GM23248 (cell line): ENCODE data around the gene FARP1. TPM values are rescaled to one million over a fixed set of nuclear protein-coding genes. Genes with fewer than 3 reads are reported as not detected.

ENCODE experiments used
- DNase-seq: peaks from one replicate; pipeline ENCODE4 v3.0.0-alpha.2; 2015
- H2AFZ ChIP-seq: fragments of 200-600 bp; sonication (generic); 2 replicates; pipeline ENCODE4 v1.6.1; 2016; ENCODE audit warnings: antibody characterized with exemption
- H3F3A ChIP-seq: fragments of 200-600 bp; sonication (generic); 2 replicates; pipeline ENCODE4 v1.6.1; 2016; ENCODE audit warnings: mild to moderate bottlenecking, antibody characterized with exemption, mixed run types; ENCODE audit not compliant: insufficient read depth
- H3K27ac ChIP-seq: fragments of 200-600 bp; sonication (generic); 2 replicates; pipeline ENCODE4 v1.5.1; 2016; ENCODE audit warnings: mild to moderate bottlenecking
- H3K27me3 ChIP-seq: fragments of 200-600 bp; sonication (generic); replicated peaks from 2 replicates; pipeline ENCODE4 v1.6.1; 2016; ENCODE audit warnings: mild to moderate bottlenecking; ENCODE audit not compliant: insufficient read depth
- H3K36me3 ChIP-seq: fragments of 200-600 bp; sonication (generic); 2 replicates; pipeline ENCODE4 v1.6.1; 2016; ENCODE audit warnings: low read depth, mild to moderate bottlenecking
- H3K4me1 ChIP-seq: fragments of 200-600 bp; sonication (generic); 2 replicates; pipeline ENCODE4 v1.6.1; 2016; ENCODE audit warnings: mild to moderate bottlenecking; ENCODE audit not compliant: insufficient read depth
- H3K4me2 ChIP-seq: fragments of 200-600 bp; sonication (generic); one replicate; pipeline ENCODE4 v1.6.1; 2016; ENCODE audit warnings: mild to moderate bottlenecking; ENCODE audit not compliant: unreplicated experiment
- H3K4me3 ChIP-seq: fragments of 200-600 bp; sonication (generic); 2 replicates; pipeline ENCODE4 v1.5.1; 2016; ENCODE audit warnings: mild to moderate bottlenecking
- H3K79me2 ChIP-seq: fragments of 200-600 bp; sonication (generic); 2 replicates; pipeline ENCODE4 v1.6.1; 2016; ENCODE audit warnings: mild to moderate bottlenecking; ENCODE audit not compliant: insufficient read depth
- H3K9ac ChIP-seq: fragments of 200-600 bp; sonication (generic); 2 replicates; pipeline ENCODE4 v1.6.1; 2016; ENCODE audit warnings: mild to moderate bottlenecking
- H3K9me2 ChIP-seq: fragments of 200-600 bp; sonication (generic); 2 replicates; pipeline ENCODE4 v1.6.1; 2016; ENCODE audit warnings: mixed run types, mild to moderate bottlenecking, moderate library complexity; ENCODE audit not compliant: insufficient read depth
- H3K9me3 ChIP-seq: fragments of 200-600 bp; sonication (generic); one replicate; pipeline ENCODE4 v1.6.1; 2017; ENCODE audit warnings: low read depth
- H4K20me1 ChIP-seq: fragments of 200-600 bp; sonication (generic); 2 replicates; pipeline ENCODE4 v1.6.0; 2016; ENCODE audit not compliant: insufficient read depth
- EZH2 ChIP-seq: fragments of 200-600 bp; sonication (generic); IDR thresholded peaks from 2 replicates; pipeline ENCODE4 v1.6.1; 2018; ENCODE audit warnings: antibody characterized with exemption, mild to moderate bottlenecking; ENCODE audit not compliant: insufficient read depth, poor library complexity, severe bottlenecking
- EZH2phosphoT487 ChIP-seq: fragments of 200-600 bp; sonication (generic); IDR thresholded peaks from 2 replicates; pipeline ENCODE4 v1.6.1; 2018; ENCODE audit warnings: antibody characterized with exemption, moderate library complexity, mild to moderate bottlenecking, low read depth; ENCODE audit not compliant: insufficient read depth
- WGBS, 2 experiments: methylation state at CpG; one replicate each; pipeline ENCODE4 v1.1.6; 2015 to 2017; ENCODE audit warnings: low lambda C conversion rate in 2 of 2, low coverage in 1 of 2; ENCODE audit errors: missing lambda C conversion rate in 2 of 2; 5-methylcytosine and 5-hydroxymethylcytosine counted together
- in situ Hi-C: fragments of 300-500 bp; cut with MboI; formaldehyde crosslinking; loops from 2 replicates; pipeline ENCODE4 v1.15.0; 2020
- polyA plus RNA-seq: library from polyadenylated mRNA; unstranded; fragments of >200 nt; fragmentation: Nextera tagmentation; extraction: Ambion mirVana; gene quantifications from 2 replicates; pipeline ENCODE4 v1.2.1, GENCODE V29; 2016
- total RNA-seq: library from RNA; depleted of rRNA; stranded (reverse); fragments of >200 nt; shearing (Covaris generic); gene quantifications from 2 replicates; pipeline ENCODE4 v1.2.3, GENCODE V29; 2014

Gene FARP1
- total and polyA plus RNA-seq, 2 experiments from 2014 or later = 53.7 to 56.6 TPM

- Histone ChIP-seq H3K9me2 (no peaks in the 10 kb centered on the region), H2AFZ (no peak overlapping the region), H3K4me2 (peak overlapping the region; percentile 75), H3K27me3 (no peaks in the 10 kb centered on the region), H3K9ac (peak overlapping the region; percentile 49), H3K4me1 (peaks cover 17% of the 10 kb centered on the region), H3K79me2 (peaks cover 22% of the 10 kb centered on the region), H3K4me3 (peak overlapping the region; percentile 49), H4K20me1 (no peaks in the 10 kb centered on the region), H3F3A (peaks cover 19% of the 10 kb centered on the region), H3K9me3 (no peaks in the 10 kb centered on the region), H3K27ac (peak overlapping the region; percentile 67), H3K36me3 (no peaks in the 10 kb centered on the region; the same call in 1 of the 2 replicates)
- in situ Hi-C loops = no loop called here
- TF ChIP-seq EZH2 (no peak), EZH2phosphoT487 (no peak)
- DNase-seq = peak; percentile 91
- WGBS, 2 experiments = 10 to 12% methylated on average over 16 of the region's 16 CpGs
Measured at GRCh38 chr13:98370806-98371515, 228.1 kb downstream of the FARP1 start.

DNA sequence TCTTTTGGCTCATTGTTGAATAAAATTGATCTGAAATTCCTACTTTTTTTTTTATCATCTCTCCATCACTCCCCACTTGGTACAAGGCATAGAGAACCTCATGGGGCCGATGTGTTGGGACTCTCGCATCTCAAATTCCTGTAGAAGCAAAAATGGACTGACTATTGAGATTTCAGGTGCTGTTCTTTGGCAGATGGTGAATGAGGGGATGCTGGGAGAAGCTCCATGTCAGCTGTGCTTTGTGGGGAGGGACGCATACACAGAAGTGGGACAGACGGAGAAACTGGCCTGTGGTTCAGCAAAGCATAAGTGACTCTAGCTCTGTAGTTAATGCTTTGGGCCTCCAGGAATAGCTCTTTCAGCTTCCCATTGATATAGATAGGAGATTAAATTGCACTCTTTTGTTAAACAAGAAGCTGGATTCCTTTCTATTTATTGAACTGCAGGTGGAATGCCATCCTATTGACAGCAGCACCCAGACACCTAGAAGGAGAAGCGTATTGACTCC, 228.7 kb downstream of the FARP1 start:
- H3K9me3 ChIP-seq = no peaks in the 10 kb centered on the region
- no peaks in the 10 kb centered on the region; the same call in 1 of the 2 replicates for H3K36me3 ChIP-seq
- 63 to 64% methylated on average over 5 of the region's 5 CpGs for WGBS, 2 experiments
- H3K4me3 ChIP-seq = peak overlapping the region; percentile 49
- no peaks in the 10 kb centered on the region for H3K27me3 ChIP-seq
- in situ Hi-C loops = no loop called here
- H2AFZ ChIP-seq = no peak overlapping the region
- H3F3A ChIP-seq = peaks cover 19% of the 10 kb centered on the region
- peak overlapping the region; percentile 67 for H3K27ac ChIP-seq
- peaks cover 28% of the 10 kb centered on the region for H3K79me2 ChIP-seq
- H4K20me1 ChIP-seq = no peaks in the 10 kb centered on the region
- peak overlapping the region; percentile 75 for H3K4me2 ChIP-seq
- no peak for DNase-seq
- H3K9me2 ChIP-seq = no peaks in the 10 kb centered on the region
- TF ChIP-seq EZH2 (no peak), EZH2phosphoT487 (no peak)
- peak overlapping the region; percentile 49 for H3K9ac ChIP-seq
- peaks cover 17% of the 10 kb centered on the region for H3K4me1 ChIP-seq

DNA sequence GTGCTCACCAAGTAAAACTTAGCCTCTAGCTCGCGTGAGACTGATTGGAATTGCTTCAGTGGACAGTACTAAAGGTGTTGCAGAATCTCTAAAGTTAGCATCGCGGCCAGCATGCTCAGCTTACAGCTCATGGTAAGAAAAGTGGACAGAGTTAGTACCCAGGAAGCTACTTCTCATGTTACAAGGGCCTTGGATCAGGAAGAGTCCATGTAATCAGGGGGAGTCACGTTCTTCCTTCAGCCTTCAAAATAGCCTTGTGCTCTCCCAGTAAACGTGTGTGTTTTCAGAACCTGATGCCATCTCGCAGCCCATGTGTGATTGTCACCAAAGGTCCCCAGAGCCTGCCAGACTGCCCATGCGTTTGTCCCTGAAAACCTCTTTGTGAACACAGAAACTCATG, 230.0 kb downstream of the FARP1 start:
- TF ChIP-seq EZH2phosphoT487 (no peak), EZH2 (no peak)
- in situ Hi-C loops = no loop called here
- H3K4me2 ChIP-seq = no peak overlapping the region
- H3K4me1 ChIP-seq = peaks cover 17% of the 10 kb centered on the region
- peaks cover 19% of the 10 kb centered on the region for H3F3A ChIP-seq
- no peaks in the 10 kb centered on the region for H4K20me1 ChIP-seq
- H3K79me2 ChIP-seq = peaks cover 40% of the 10 kb centered on the region
- H3K4me3 ChIP-seq = no peak overlapping the region
- H3K36me3 ChIP-seq = no peaks in the 10 kb centered on the region; the same call in 1 of the 2 replicates
- H3K9ac ChIP-seq = no peak overlapping the region
- H3K9me2 ChIP-seq = no peaks in the 10 kb centered on the region
- no peak overlapping the region for H2AFZ ChIP-seq
- no peaks in the 10 kb centered on the region for H3K9me3 ChIP-seq
- WGBS, 2 experiments = 94 to 98% methylated on average over 8 of the region's 8 CpGs
- H3K27ac ChIP-seq = no peak overlapping the region
- H3K27me3 ChIP-seq = no peaks in the 10 kb centered on the region
- DNase-seq = no peak

DNA sequence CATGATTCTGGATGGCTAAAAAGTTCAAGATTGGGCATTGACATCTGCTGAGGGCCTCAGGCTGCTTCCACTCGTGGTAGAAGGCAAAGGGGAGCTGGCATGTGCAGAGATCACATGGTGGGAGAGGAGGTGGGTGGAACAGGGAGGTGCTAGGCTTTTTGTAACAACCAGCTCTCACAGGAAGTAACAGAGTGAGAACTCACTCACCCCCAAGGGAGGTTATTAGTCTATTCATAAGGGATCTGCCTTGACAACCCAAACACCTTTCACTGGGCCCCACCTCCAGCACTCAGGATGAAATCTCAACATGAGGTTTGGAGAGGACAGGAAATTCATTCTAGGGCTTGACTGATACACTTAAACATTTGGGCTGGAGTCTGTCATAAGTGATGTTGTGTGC, 231.9 kb downstream of the FARP1 start:
- in situ Hi-C loops = no loop called here
- Histone ChIP-seq H3K27ac (no peak overlapping the region), H3K4me1 (peaks cover 17% of the 10 kb centered on the region), H3K79me2 (peaks cover 46% of the 10 kb centered on the region), H3K9me3 (no peaks in the 10 kb centered on the region), H3K4me3 (no peak overlapping the region), H3K9ac (no peak overlapping the region), H3K27me3 (no peaks in the 10 kb centered on the region), H3K9me2 (no peaks in the 10 kb centered on the region), H2AFZ (no peak overlapping the region), H3K4me2 (no peak overlapping the region), H3K36me3 (peaks cover 4% of the 10 kb centered on the region), H3F3A (peaks cover 19% of the 10 kb centered on the region), H4K20me1 (no peaks in the 10 kb centered on the region)
- no peak for TF ChIP-seq EZH2
- TF ChIP-seq EZH2phosphoT487 = no peak
- no peak for DNase-seq
- 96 to 100% methylated on average over 1 of the region's 1 CpG for WGBS, 2 experiments
